SK-MEL-5 (cell line): Measurements from ENCODE around the gene LRP6. TPM values are rescaled to one million over a fixed set of nuclear protein-coding genes. Genes with fewer than 3 reads are reported as not detected.
"Not testable (repeated sequence)": the region's sequence is repeated elsewhere in the genome, so short reads cannot be mapped to it uniquely, and the experiment has no call there.

ENCODE experiments used
- DNase-seq: peaks from one replicate; pipeline ENCODE4 v3.0.0-alpha.2; 2016; ENCODE audit warnings: low read depth, low spot score
- in situ Hi-C: cut with HindIII; loops from 2 replicates; pipeline ENCODE4 v1.10.0; 2016; ENCODE audit warnings: low sequenced_read_pairs, high pct_unique_total_duplicates, low pct_unique_long_range_greater_than_20kb
- total RNA-seq: library from RNA; depleted of rRNA; stranded (reverse); fragments of >200 nt; shearing (Covaris generic); gene quantifications from 2 replicates; pipeline ENCODE4 v1.2.3, GENCODE V29; 2014

LRP6 gene
- total RNA-seq, 1 experiment from 2014 or later = 38.1 TPM

- in situ Hi-C loops = not testable (repeated sequence)
Measured at GRCh38 chr12:12110923-12111555, 155.8 kb downstream of the LRP6 start.

GRCh38 chr12:12108441-12109058 lies 158.3 kb downstream of the LRP6 start:
- peak; percentile 60 for DNase-seq
- in situ Hi-C loops = no loop called here

More at GRCh38 chr12:12110923-12111555, 155.8 kb downstream of the LRP6 start:
- DNase-seq = not testable (repeated sequence)

DNA sequence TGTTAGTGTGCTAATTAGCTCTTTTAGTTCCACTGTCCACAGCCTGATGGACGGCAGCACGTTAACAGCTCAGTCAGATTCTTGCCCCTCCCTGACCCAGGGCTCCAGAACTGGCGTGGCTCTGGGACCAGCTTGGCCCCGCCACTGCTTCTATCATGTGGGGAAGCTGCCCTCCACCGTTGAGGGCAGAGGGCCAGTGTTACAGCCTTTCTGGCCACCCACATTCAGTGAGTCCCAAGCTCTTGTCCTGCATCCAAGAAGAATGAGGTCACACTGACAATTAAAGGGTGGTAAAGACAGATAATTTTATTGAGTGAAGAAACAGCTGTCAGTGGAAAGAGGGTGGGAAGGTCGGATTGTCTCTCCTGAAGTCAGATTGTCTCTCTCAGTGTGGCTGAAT lies 159.2 kb downstream of the LRP6 start:
- in situ Hi-C loops = no loop called here
- DNase-seq = no peak

DNA sequence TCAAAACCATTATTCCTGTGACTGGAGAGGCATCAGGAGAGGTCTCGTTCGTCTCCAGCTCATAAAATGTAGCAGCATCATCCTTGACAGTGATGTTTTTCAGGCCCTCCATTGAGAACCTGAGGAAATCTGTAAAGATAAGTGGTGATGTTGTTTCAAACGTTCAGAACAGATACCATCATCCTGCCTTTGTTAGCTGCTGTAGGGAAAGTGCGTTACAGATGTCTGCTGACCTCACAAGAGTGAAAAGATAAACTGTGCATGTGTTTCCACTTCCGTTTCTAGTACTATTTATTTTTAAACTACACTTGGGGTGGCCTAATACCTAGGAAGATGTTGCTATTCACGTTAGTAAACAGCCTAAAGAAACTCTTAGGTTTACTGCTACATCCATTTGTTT lies 167.7 kb downstream of the LRP6 start:
- no peak for DNase-seq
- in situ Hi-C loops = no loop called here

DNA sequence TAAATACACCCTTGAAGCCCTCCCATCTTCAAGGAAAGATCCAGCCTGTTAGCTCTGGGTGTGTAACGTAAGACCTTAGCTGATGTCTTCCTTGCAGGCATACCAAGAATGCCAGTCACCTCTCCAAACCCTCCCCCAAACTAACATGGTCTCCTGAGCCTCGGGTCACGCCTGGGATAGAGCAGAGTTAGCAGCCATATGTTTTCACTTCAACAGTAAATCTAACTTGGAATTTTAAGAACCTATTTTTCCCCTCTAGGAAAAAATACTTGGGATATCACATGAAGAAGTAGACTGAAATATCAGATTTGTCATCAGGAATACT lies 168.2 kb downstream of the LRP6 start:
- in situ Hi-C loops = no loop called here
- no peak for DNase-seq

GRCh38 chr12:12097891-12098690 lies 168.8 kb downstream of the LRP6 start:
- peak; percentile 93 for DNase-seq
- in situ Hi-C loops = no loop called here

GRCh38 chr12:12095021-12095420 lies 171.8 kb downstream of the LRP6 start:
- in situ Hi-C loops = no loop called here
- DNase-seq = no peak

GRCh38 chr12:12094481-12094880 lies 172.4 kb downstream of the LRP6 start:
- in situ Hi-C loops = no loop called here
- DNase-seq = no peak

- in situ Hi-C loops = no loop called here
Measured at GRCh38 chr12:12091977-12092663, 174.7 kb downstream of the LRP6 start.

DNA sequence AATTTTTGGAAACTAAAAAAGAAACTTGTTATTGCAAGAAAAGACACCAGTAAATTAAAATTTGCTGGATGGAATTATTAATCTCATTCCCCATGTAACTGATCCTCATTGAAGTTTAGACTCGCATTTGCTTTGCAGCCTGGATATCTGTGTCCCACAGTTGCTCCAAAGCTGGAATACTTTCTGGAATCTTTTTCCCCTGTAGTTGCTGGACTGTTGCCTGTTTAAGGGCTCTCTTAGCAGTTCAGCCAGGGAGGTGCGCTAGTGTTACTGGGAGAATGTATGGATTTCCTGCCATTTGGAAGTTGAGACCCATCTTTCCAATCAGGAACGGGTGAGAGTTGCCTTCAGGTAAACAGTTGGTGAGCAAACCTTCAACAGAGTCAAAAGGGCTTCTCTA lies 175.8 kb downstream of the LRP6 start:
- in situ Hi-C loops = no loop called here
- DNase-seq = no peak

More at GRCh38 chr12:12091977-12092663, 174.7 kb downstream of the LRP6 start:
- no peak for DNase-seq

DNA sequence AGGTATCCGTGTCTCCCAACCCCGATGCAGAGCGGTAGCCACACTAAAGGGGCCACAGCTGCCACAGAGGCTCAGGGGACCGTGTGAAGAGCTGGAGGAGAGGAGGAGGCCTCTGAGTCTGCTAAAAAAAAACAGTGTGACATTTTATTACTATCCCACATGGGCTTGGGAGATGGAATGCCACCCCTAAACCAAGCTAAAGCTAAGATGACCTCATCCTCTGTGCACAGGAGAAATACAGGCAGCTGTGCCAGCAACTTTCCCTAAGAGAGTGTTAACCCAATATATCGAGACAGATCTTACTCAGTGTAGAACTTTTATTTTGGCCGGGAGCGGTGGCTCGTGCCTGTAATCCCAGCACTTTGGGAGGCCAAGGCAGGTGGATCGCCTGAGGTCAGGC lies 178.1 kb downstream of the LRP6 start:
- no peak for DNase-seq
- in situ Hi-C loops = no loop called here

- in situ Hi-C loops = no loop called here
Measured at GRCh38 chr12:12088147-12088546, 178.7 kb downstream of the LRP6 start.

DNA sequence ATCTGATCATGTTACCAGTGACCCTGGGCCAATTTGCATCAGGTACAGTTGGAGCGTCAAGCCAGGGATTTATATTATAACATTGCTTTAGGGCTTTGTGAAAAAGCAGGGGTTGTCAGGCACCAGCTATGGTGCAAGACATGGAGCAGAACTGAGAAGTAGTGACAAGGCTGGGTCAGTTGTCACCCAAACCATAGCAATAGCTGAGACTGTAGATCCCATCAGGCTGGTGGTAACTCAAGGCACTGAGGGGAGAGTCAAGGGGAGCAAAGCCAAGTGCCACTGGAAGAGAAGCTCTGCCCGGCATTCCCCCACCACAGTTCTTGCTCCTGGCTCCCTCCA lies 179.2 kb downstream of the LRP6 start:
- no peak for DNase-seq
- in situ Hi-C loops = no loop called here

More at GRCh38 chr12:12088147-12088546, 178.7 kb downstream of the LRP6 start:
- no peak for DNase-seq

GRCh38 chr12:12086973-12087692 lies 179.7 kb downstream of the LRP6 start:
- in situ Hi-C loops = no loop called here
- no peak for DNase-seq

DNA sequence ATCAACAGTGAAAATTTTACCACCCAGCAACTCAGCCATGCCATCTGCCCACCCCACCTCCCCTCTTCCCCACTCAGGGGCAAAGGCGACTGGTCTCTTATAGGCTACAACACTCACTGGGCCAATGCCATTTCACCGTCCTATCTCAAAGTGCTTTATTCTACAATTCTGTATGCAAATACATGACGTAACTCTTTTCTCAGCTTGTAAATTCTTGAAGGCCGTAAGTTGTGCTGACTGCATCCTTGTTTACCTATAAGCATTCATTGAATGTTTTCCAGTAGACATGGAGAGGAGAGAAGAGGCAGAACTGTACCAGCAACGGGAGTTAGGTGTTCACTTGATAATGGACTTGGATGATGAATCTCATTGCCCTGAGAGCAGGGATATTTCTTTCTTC lies 180.5 kb downstream of the LRP6 start:
- DNase-seq = no peak
- in situ Hi-C loops = no loop called here

- no peak for DNase-seq
- in situ Hi-C loops = no loop called here
Measured at GRCh38 chr12:12083688-12084087, 183.2 kb downstream of the LRP6 start.

DNA sequence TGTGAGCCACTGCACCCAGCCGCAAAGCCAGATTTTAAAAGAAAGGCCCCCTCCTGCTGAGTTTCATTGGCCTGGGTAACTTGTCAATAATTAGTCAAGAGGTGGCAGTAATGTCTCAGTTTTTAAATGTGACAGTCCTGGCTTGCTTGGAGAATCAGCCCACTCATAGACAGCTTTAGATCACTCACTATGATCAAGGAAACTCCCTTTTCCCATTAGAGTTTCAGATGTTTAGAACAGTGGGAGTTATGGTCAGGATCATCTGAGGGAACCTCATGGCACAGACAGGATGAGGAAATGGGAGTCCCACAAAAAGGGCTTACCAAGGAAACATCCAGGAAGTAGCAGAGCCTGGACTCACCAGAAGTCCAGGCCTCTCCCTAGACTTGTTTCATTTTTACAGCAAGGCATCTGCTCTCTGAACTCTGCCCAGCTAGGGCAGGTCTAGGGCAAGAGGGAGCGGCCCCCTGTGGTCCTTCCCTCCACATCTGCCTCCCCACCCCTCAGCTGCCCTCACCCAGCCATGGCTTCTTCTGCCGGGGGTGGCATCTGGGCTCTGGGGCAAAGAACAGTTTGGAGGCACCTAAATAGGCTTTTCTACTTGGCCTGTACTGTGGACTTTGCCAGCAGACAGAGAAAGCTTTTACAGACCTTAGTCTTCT lies 184.9 kb downstream of the LRP6 start:
- DNase-seq = peak; percentile 88
- in situ Hi-C loops = no loop called here
